Spleen (tissue), 7 donors: Measurements from ENCODE around the gene USP6NL.

Experiments used
- CTCF ChIP-seq, 11 experiments: fragments of 200-600 bp in 7 of 11; fragments of 450-650 bp in 4 of 11; sonication (generic) in 4 of 11; IDR thresholded peaks in 8 of 11; conservative IDR thresholded peaks in 3 of 11; 1 replicate in 7 of 11; 2 replicates in 4 of 11; pipeline versions ENCODE4 v1.4.0 to v1.8.0; 2016 to 2021; ENCODE audit warnings: antibody characterized with exemption in 11 of 11, inconsistent platforms in 4 of 11, mild to moderate bottlenecking in 1 of 11
- POLR2A ChIP-seq, 3 donors: fragments of 450-650 bp; IDR thresholded peaks; one replicate each; pipeline ENCODE4 v1.5.1; 2017; ENCODE audit warnings: antibody characterized with exemption in 3 of 3, mild to moderate bottlenecking in 1 of 3
- POLR2AphosphoS5 ChIP-seq, 3 donors: sonication (generic); formaldehyde crosslinking; IDR thresholded peaks; one replicate each; pipeline ENCODE4 v1.5.1; 2017; ENCODE audit warnings: antibody characterized with exemption in 3 of 3
- donor health status: DM: no; HTN: no; CAD: no; lungs with moderate emphysema.
- donor health status: DM: no; HTN: no; CAD: no.
- donor health status: DM: no; HTN: no; CAD: no.

- no peak for TF ChIP-seq POLR2A (IDR thresholded peaks at IDR 0.05)
- no peak for TF ChIP-seq CTCF (IDR thresholded peaks at IDR 0.05 in 8 of 11, conservative IDR thresholded peaks at IDR 0.05 in 3 of 11)
- no peak for TF ChIP-seq POLR2AphosphoS5 (IDR thresholded peaks at IDR 0.05)
These were observed 154.1 kb downstream of the USP6NL start for GRCh38 chr10:11457336-11457735.
